H9 (cell line): ENCODE results near the gene MSN. TPM values are rescaled to one million over a fixed set of nuclear protein-coding genes. Genes with fewer than 3 reads are reported as not detected.

Experiments
- DNase-seq: peaks from one replicate; pipeline ENCODE4 v3.0.0-alpha.2; 2017
- H2AFZ ChIP-seq: one replicate; pipeline ENCODE4 v1.6.1; 2013; ENCODE audit warnings: mild to moderate bottlenecking, low read length, control low read depth, moderate library complexity
- H2AK5ac ChIP-seq: 2 replicates; pipeline ENCODE4 v1.6.1; 2013; ENCODE audit warnings: low read length, control low read depth, mixed read lengths; ENCODE audit not compliant: insufficient read length
- H2BK120ac ChIP-seq: one replicate; pipeline ENCODE4 v1.6.1; 2013; ENCODE audit warnings: low read depth, mild to moderate bottlenecking, low read length, control low read depth, inconsistent platforms; ENCODE audit not compliant: poor library complexity, severe bottlenecking
- H2BK12ac ChIP-seq: 2 replicates; pipeline ENCODE4 v1.6.1; 2013; ENCODE audit warnings: low read length, control low read depth, mixed read lengths, low read depth; ENCODE audit not compliant: insufficient read length
- H2BK15ac ChIP-seq: 2 replicates; pipeline ENCODE4 v1.6.1; 2013; ENCODE audit warnings: low read depth, low read length, control low read depth
- H2BK20ac ChIP-seq: one replicate; pipeline ENCODE4 v1.6.1; 2013; ENCODE audit warnings: low read depth, mild to moderate bottlenecking, low read length, control low read depth, inconsistent platforms; ENCODE audit not compliant: poor library complexity, severe bottlenecking
- H2BK5ac ChIP-seq: 2 replicates; pipeline ENCODE4 v1.6.1; 2013; ENCODE audit warnings: low read length, control low read depth, mixed read lengths; ENCODE audit not compliant: insufficient read length
- H3K14ac ChIP-seq: 2 replicates; pipeline ENCODE4 v1.6.1; 2013; ENCODE audit warnings: low read length, control low read depth; ENCODE audit not compliant: insufficient read depth
- H3K18ac ChIP-seq: 2 replicates; pipeline ENCODE4 v1.6.1; 2013; ENCODE audit warnings: low read depth, mild to moderate bottlenecking, mixed read lengths, low read length, control low read depth; ENCODE audit not compliant: insufficient read length
- H3K23ac ChIP-seq: 2 replicates; pipeline ENCODE4 v1.6.1; 2013; ENCODE audit warnings: low read length, control low read depth, mixed read lengths, low read depth; ENCODE audit not compliant: insufficient read length
- H3K23me2 ChIP-seq: 2 replicates; pipeline ENCODE4 v1.6.1; 2013; ENCODE audit warnings: low read depth, mild to moderate bottlenecking, mixed read lengths, low read length, control low read depth; ENCODE audit not compliant: insufficient read length, poor library complexity, severe bottlenecking
- H3K27ac ChIP-seq: 2 replicates; pipeline ENCODE4 v1.5.1; 2013; ENCODE audit warnings: low read length, control low read depth, mixed read lengths, low read depth; ENCODE audit not compliant: insufficient read length
- H3K27me3 ChIP-seq: 2 replicates; pipeline ENCODE4 v1.6.1; 2013; ENCODE audit warnings: low read length, control low read depth, inconsistent platforms; ENCODE audit not compliant: insufficient read depth
- H3K4ac ChIP-seq: 2 replicates; pipeline ENCODE4 v1.6.1; 2013; ENCODE audit warnings: low read depth, mild to moderate bottlenecking, control low read depth, inconsistent platforms, low read length, moderate library complexity
- H3K4me1 ChIP-seq: 2 replicates; pipeline ENCODE4 v1.6.1; 2013; ENCODE audit warnings: low read length, control low read depth, inconsistent platforms; ENCODE audit not compliant: insufficient read depth
- H3K4me2 ChIP-seq: 2 replicates; pipeline ENCODE4 v1.6.1; 2013; ENCODE audit warnings: low read length, control low read depth, mixed read lengths; ENCODE audit not compliant: insufficient read length, insufficient read depth
- H3K56ac ChIP-seq: 2 replicates; pipeline ENCODE4 v1.6.1; 2013; ENCODE audit warnings: low read depth, mild to moderate bottlenecking, mixed read lengths, low read length, control low read depth; ENCODE audit not compliant: insufficient read length
- H3K79me1 ChIP-seq: 2 replicates; pipeline ENCODE4 v1.6.1; 2013; ENCODE audit warnings: low read depth, mild to moderate bottlenecking, moderate library complexity, low read length, control low read depth, inconsistent platforms; ENCODE audit not compliant: insufficient read depth, poor library complexity, severe bottlenecking
- H3K79me2 ChIP-seq: 2 replicates; pipeline ENCODE4 v1.6.1; 2013; ENCODE audit warnings: low read length, control low read depth, inconsistent platforms; ENCODE audit not compliant: insufficient read depth
- H3K9ac ChIP-seq: 2 replicates; pipeline ENCODE4 v1.6.1; 2013; ENCODE audit warnings: low read length, control low read depth, mixed read lengths; ENCODE audit not compliant: insufficient read length; ENCODE audit errors: extremely low read depth
- H3K9me3 ChIP-seq: one replicate; pipeline ENCODE4 v1.6.1; 2013; ENCODE audit warnings: low read depth, low read length, inconsistent platforms; ENCODE audit not compliant: control insufficient read depth
- H3T11ph ChIP-seq: one replicate; pipeline ENCODE4 v1.6.1; 2013; ENCODE audit warnings: mild to moderate bottlenecking, low read length, control low read depth, inconsistent platforms
- H4K20me1 ChIP-seq: one replicate; pipeline ENCODE4 v1.6.1; 2013; ENCODE audit not compliant: control insufficient read depth, insufficient read length, insufficient read depth
- H4K5ac ChIP-seq: 2 replicates; pipeline ENCODE4 v1.6.1; 2013; ENCODE audit warnings: low read depth, mild to moderate bottlenecking, mixed read lengths, low read length, control low read depth; ENCODE audit not compliant: insufficient read length
- H4K8ac ChIP-seq: replicated peaks from 2 replicates; pipeline ENCODE4 v1.6.1; 2013; ENCODE audit warnings: low read length, control low read depth, mixed read lengths, low read depth; ENCODE audit not compliant: insufficient read length
- H4K91ac ChIP-seq: 2 replicates; pipeline ENCODE4 v1.6.1; 2013; ENCODE audit warnings: low read depth, mild to moderate bottlenecking, moderate library complexity, mixed read lengths, low read length, control low read depth; ENCODE audit not compliant: insufficient read length
- H3K27ac Mint-ChIP-seq, 3 experiments: 2 replicates in 2 of 3; 3 replicates in 1 of 3; pipeline ENCODE4 v1.8.0; 2020 to 2021; ENCODE audit warnings: mixed read lengths in 3 of 3, mild to moderate bottlenecking in 1 of 3, moderate library complexity in 1 of 3
- H3K27me3 Mint-ChIP-seq: 2 replicates; pipeline ENCODE4 v1.8.0; 2021; ENCODE audit warnings: low read depth, mild to moderate bottlenecking, moderate library complexity, mixed read lengths
- H3K36me3 Mint-ChIP-seq, 3 experiments: 2 replicates in 2 of 3; 3 replicates in 1 of 3; pipeline ENCODE4 v1.8.0; 2020 to 2021; ENCODE audit warnings: low read depth in 3 of 3, mixed read lengths in 3 of 3; ENCODE audit not compliant: insufficient read depth in 1 of 3
- H3K4me1 Mint-ChIP-seq, 2 experiments: 2 replicates each; pipeline ENCODE4 v1.8.0; 2020; ENCODE audit warnings: mixed read lengths in 2 of 2
- H3K4me3 Mint-ChIP-seq, 2 experiments: 2 replicates in 1 of 2; 3 replicates in 1 of 2; pipeline ENCODE4 v1.8.0; 2020 to 2021; ENCODE audit warnings: mild to moderate bottlenecking in 2 of 2, mixed read lengths in 2 of 2, moderate library complexity in 1 of 2
- H3K9me3 Mint-ChIP-seq, 2 experiments: 2 replicates in 1 of 2; 3 replicates in 1 of 2; pipeline ENCODE4 v1.8.0; 2020; ENCODE audit warnings: mild to moderate bottlenecking in 2 of 2, mixed read lengths in 2 of 2, moderate library complexity in 1 of 2
- WGBS: extraction: QIAGEN DNeasy Blood & Tissue Kit; methylation state at CpG from one replicate; pipeline ENCODE4 v1.1.7; 2013; ENCODE audit warnings: missing lambda C conversion rate, low lambda C conversion rate, mixed read lengths; ENCODE audit not compliant: insufficient read length; ENCODE audit errors: extremely low coverage; 5-methylcytosine and 5-hydroxymethylcytosine counted together
- total RNA-seq: library from RNA; stranded (reverse); gene quantifications from 2 replicates; pipeline ENCODE4 v1.2.1, GENCODE V29; 2021
- TF ChIP-seq, protein P1 (sequence below): fragments of 200-600 bp; sonication (generic); conservative IDR thresholded peaks from 3 replicates; pipeline ENCODE4 v1.8.0; 2021; ENCODE audit warnings: antibody characterized with exemption, mild to moderate bottlenecking

MSN gene
- total RNA-seq, 1 experiment from 2014 or later, result 126 TPM

DNA sequence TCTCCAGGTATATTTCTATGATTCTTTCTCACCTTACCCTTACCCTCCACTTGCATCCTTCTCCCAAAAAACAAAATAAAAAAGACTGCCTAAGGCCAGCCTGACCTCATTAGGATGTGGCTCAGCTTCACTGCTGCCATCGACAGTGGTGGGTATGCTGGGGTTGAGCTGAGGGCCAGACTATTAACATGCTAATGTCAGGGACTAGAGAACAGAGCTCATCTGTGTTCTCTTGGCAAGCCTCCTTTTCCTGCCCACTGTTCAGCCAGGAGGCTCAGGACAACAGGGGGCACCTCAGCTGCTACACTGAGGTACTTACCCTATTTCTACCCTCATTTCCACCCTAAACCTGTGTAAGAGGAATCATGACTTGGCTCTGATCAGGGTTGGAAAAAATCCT, 59.3 kb downstream of the MSN start:
- WGBS, result no CpG with 5 or more reads among the region's 1 CpG
- no peak overlapping the region for H3K14ac ChIP-seq
- H4K20me1 ChIP-seq, result no peaks in the 10 kb centered on the region
- TF ChIP-seq, protein P1, sequence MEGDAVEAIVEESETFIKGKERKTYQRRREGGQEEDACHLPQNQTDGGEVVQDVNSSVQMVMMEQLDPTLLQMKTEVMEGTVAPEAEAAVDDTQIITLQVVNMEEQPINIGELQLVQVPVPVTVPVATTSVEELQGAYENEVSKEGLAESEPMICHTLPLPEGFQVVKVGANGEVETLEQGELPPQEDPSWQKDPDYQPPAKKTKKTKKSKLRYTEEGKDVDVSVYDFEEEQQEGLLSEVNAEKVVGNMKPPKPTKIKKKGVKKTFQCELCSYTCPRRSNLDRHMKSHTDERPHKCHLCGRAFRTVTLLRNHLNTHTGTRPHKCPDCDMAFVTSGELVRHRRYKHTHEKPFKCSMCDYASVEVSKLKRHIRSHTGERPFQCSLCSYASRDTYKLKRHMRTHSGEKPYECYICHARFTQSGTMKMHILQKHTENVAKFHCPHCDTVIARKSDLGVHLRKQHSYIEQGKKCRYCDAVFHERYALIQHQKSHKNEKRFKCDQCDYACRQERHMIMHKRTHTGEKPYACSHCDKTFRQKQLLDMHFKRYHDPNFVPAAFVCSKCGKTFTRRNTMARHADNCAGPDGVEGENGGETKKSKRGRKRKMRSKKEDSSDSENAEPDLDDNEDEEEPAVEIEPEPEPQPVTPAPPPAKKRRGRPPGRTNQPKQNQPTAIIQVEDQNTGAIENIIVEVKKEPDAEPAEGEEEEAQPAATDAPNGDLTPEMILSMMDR, result no peak
- DNase-seq, result peak; percentile 33
- H4K8ac ChIP-seq, result no peak overlapping the region
- H3K27me3 ChIP-seq, result no peaks in the 10 kb centered on the region
- no peak overlapping the region for H3K4ac ChIP-seq
- no peak overlapping the region for H3K23ac ChIP-seq
- H2BK15ac ChIP-seq, result no peak overlapping the region
- H3K4me1 ChIP-seq, result no peaks in the 10 kb centered on the region; the same call in 1 of the 2 replicates
- peak overlapping the region in 1 of 3 experiments; percentile 79; a peak in 1 of 7 replicates for H3K27ac Mint-ChIP-seq
- peaks cover 12 to 15% of the 10 kb centered on the region in 2 experiments for H3K4me1 Mint-ChIP-seq
- no peaks in the 10 kb centered on the region; the same call in 1 of the 2 replicates for H3K79me2 ChIP-seq
- no peaks in the 10 kb centered on the region for H3K23me2 ChIP-seq
- H2AK5ac ChIP-seq, result no peak overlapping the region
- H3K9ac ChIP-seq, result no peak overlapping the region
- no peak overlapping the region for H3K18ac ChIP-seq
- no peak overlapping the region for H2BK120ac ChIP-seq
- no peak overlapping the region for H2BK20ac ChIP-seq
- peak overlapping the region in 1 of 2 experiments; percentile 33; a peak in 1 of 5 replicates for H3K4me3 Mint-ChIP-seq
- H3K9me3 Mint-ChIP-seq, result peaks cover 63 to 72% of the 10 kb centered on the region in 2 experiments
- no peak overlapping the region for H2BK5ac ChIP-seq
- peaks cover 46% of the 10 kb centered on the region for H3K9me3 ChIP-seq
- no peak overlapping the region for H3K4me2 ChIP-seq
- no peak overlapping the region for H3K56ac ChIP-seq
- H3T11ph ChIP-seq, result no peak overlapping the region
- H4K5ac ChIP-seq, result no peak overlapping the region
- H3K27me3 Mint-ChIP-seq, result no peaks in the 10 kb centered on the region
- H4K91ac ChIP-seq, result no peak overlapping the region
- H3K27ac ChIP-seq, result no peak overlapping the region
- H2BK12ac ChIP-seq, result no peak overlapping the region
- peaks cover 36 to 51% (median 46%) of the 10 kb centered on the region in 3 experiments for H3K36me3 Mint-ChIP-seq
- no peaks in the 10 kb centered on the region for H3K79me1 ChIP-seq
- H2AFZ ChIP-seq, result no peak overlapping the region
